GM12891 (cell line): Measurements from ENCODE around the gene ATP1A3.

Source experiments
- POLR2A ChIP-seq: IDR thresholded peaks from 2 replicates; pipeline ENCODE4 v1.6.1; 2011; ENCODE audit warnings: low read depth, low read length, control low read depth
- TAF1 ChIP-seq: IDR thresholded peaks from 2 replicates; pipeline ENCODE4 v1.6.1; 2011; ENCODE audit warnings: low read depth, low read length, control low read depth

- TF ChIP-seq TAF1 (no peak), POLR2A (no peak)
Observed at GRCh38 chr19:41971363-41971762, 22.7 kb downstream of the ATP1A3 start.
